Suprapubic skin (tissue), 4 donors: ENCODE measurements around the gene STXBP5.

Experiments used
- EP300 ChIP-seq: sonication (generic); formaldehyde crosslinking; IDR thresholded peaks from one replicate; pipeline ENCODE4 v1.6.1; 2017; ENCODE audit warnings: antibody characterized with exemption
- POLR2AphosphoS5 ChIP-seq, 3 donors: sonication (generic); formaldehyde crosslinking; IDR thresholded peaks; one replicate each; pipeline ENCODE4 v1.6.1; 2017; ENCODE audit warnings: antibody characterized with exemption in 3 of 3

DNA sequence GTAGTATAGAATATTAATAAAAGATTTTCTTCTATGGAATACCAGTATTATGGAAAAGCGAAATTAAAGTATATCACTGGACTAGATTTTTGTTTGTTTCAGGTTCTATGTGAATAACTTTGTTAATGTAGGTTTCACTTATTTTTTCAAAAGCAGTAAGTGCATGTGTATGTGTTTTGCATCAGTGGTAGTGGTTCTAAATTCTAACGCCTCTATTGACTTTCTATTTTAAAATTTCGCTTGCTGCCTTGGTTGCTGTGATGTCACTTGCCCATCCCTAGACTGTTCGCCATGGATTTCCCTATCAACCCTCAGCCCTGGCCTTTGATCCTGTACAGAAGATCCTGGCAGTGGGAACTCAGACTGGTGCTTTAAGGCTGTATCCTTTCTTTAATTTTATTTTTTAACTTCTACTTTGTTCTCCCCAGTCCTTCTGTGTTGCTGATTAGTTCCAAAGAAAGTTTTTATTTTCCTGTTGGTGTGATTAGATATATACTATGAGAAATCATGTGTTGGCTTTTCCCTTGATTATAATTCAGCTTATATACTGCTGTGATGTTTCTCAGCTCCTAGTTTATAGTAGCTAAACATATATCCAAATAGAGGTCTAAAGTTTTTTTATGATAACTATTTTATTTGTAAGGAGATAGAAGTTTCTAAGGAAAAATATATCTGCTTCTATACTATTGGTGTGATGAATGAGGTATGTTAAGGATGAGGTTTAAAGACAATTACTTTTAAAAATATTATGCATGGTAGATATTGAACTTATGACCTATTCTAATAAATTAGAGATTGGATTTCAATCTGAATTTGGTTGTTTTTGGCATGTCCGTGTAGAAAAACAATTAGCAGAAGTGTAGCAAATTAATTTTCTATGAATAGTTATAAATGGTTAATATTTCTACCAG, 1.7 kb downstream of the STXBP5 start:
- no peak for TF ChIP-seq EP300
- no peak for TF ChIP-seq POLR2AphosphoS5 (IDR thresholded peaks at IDR 0.05)
